Ovary (tissue), 3 donors: Measurements from ENCODE around the gene FBXO36.

Experiments used
- EP300 ChIP-seq: sonication (generic); formaldehyde crosslinking; IDR thresholded peaks from one replicate; pipeline ENCODE4 v1.6.1; 2017; ENCODE audit warnings: antibody characterized with exemption
- TF ChIP-seq, protein P1 (sequence below), 3 donors: fragments of 450-650 bp in 2 of 3; fragments of 200-600 bp in 1 of 3; IDR thresholded peaks; one replicate each; pipeline versions ENCODE4 v1.5.1 to v1.8.0; 2016 to 2022; ENCODE audit warnings: antibody characterized with exemption in 3 of 3, mild to moderate bottlenecking in 1 of 3
- donor health status: DM: no; HTN: no; CAD: no.

DNA sequence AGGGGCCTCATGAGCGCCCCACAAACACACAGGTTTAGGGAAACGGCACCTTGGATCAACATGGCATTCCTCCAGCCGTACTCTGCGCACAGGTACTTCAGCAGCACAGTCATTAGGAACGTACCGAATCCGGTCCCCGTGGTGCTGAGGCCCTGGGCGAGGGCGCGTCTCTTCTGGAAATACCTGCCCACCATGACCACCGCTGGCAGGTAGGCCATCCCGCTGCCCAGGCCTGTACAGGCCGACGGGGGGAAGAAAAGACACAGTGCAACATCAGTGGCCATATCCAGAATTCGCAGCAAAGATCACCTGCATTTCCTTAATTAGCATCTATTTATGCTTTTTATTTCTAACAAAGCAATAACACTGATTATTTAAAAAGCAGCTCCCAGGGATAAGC, 124.2 kb downstream of the FBXO36 start:
- TF ChIP-seq, protein P1, sequence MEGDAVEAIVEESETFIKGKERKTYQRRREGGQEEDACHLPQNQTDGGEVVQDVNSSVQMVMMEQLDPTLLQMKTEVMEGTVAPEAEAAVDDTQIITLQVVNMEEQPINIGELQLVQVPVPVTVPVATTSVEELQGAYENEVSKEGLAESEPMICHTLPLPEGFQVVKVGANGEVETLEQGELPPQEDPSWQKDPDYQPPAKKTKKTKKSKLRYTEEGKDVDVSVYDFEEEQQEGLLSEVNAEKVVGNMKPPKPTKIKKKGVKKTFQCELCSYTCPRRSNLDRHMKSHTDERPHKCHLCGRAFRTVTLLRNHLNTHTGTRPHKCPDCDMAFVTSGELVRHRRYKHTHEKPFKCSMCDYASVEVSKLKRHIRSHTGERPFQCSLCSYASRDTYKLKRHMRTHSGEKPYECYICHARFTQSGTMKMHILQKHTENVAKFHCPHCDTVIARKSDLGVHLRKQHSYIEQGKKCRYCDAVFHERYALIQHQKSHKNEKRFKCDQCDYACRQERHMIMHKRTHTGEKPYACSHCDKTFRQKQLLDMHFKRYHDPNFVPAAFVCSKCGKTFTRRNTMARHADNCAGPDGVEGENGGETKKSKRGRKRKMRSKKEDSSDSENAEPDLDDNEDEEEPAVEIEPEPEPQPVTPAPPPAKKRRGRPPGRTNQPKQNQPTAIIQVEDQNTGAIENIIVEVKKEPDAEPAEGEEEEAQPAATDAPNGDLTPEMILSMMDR (IDR thresholded peaks at IDR 0.05): no peak
- no peak for TF ChIP-seq EP300
